22Rv1 (cell line): Measurements from ENCODE around the gene RIMS3.

ENCODE experiments used
- ZFX ChIP-seq: fragments of 450-650 bp; IDR thresholded peaks from 2 replicates; pipeline ENCODE4 v1.6.1; 2017; ENCODE audit warnings: antibody characterized with exemption, borderline replicate concordance
- TF ChIP-seq, protein P1 (sequence below): fragments of 450-650 bp; IDR thresholded peaks from 2 replicates; pipeline ENCODE4 v1.5.1; 2017; ENCODE audit warnings: mild to moderate bottlenecking

GRCh38 chr1:40646315-40646714 is 19.2 kb downstream of the RIMS3 start:
- TF ChIP-seq, protein P1, sequence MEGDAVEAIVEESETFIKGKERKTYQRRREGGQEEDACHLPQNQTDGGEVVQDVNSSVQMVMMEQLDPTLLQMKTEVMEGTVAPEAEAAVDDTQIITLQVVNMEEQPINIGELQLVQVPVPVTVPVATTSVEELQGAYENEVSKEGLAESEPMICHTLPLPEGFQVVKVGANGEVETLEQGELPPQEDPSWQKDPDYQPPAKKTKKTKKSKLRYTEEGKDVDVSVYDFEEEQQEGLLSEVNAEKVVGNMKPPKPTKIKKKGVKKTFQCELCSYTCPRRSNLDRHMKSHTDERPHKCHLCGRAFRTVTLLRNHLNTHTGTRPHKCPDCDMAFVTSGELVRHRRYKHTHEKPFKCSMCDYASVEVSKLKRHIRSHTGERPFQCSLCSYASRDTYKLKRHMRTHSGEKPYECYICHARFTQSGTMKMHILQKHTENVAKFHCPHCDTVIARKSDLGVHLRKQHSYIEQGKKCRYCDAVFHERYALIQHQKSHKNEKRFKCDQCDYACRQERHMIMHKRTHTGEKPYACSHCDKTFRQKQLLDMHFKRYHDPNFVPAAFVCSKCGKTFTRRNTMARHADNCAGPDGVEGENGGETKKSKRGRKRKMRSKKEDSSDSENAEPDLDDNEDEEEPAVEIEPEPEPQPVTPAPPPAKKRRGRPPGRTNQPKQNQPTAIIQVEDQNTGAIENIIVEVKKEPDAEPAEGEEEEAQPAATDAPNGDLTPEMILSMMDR: no peak
- TF ChIP-seq ZFX: no peak
